Measurements from ENCODE around the gene PDSS2.
"Not testable (repeated sequence)": the region's sequence is repeated elsewhere in the genome, so short reads cannot be mapped to it uniquely, and the experiment has no call there.

PDSS2 gene

GRCh38 chr6:107118540-107118939, 340.8 kb downstream of the PDSS2 start:
- not testable (repeated sequence) for DNase-seq (ENCODE audit: low read depth)

- no peak for DNase-seq (ENCODE audit: low read depth)
Observed at GRCh38 chr6:107116931-107117330, 342.4 kb downstream of the PDSS2 start.

- DNase-seq (ENCODE audit: low read depth) = no peak
Observed at GRCh38 chr6:107116328-107116892, 343.0 kb downstream of the PDSS2 start.

GRCh38 chr6:107115695-107116327, 343.6 kb downstream of the PDSS2 start:
- DNase-seq (ENCODE audit: low read depth) = peak; percentile 26

- peak; percentile 65 for DNase-seq (ENCODE audit: low read depth)
Observed at GRCh38 chr6:107114926-107115694, 344.3 kb downstream of the PDSS2 start, which contains the start of gene BEND3. Gene BEND3, minus strand, starts transcription at chr6:107115515. Its CDS starts 16,230 bp downstream, at chr6:107099285.

GRCh38 chr6:107114213-107114925, 345.0 kb downstream of the PDSS2 start:
- peak; percentile 56 for DNase-seq (ENCODE audit: low read depth)

GRCh38 chr6:107110200-107110599, 349.2 kb downstream of the PDSS2 start:
- DNase-seq (ENCODE audit: low read depth) = no peak

- no peak for DNase-seq (ENCODE audit: low read depth)
Observed at GRCh38 chr6:107108201-107108890, 351.0 kb downstream of the PDSS2 start.

- DNase-seq (ENCODE audit: low read depth) = no peak
Observed at GRCh38 chr6:107107791-107108190, 351.6 kb downstream of the PDSS2 start.

- no peak for DNase-seq (ENCODE audit: low read depth)
Observed at GRCh38 chr6:107106165-107106564, 353.2 kb downstream of the PDSS2 start.

- no peak for DNase-seq (ENCODE audit: low read depth)
Observed at GRCh38 chr6:107105511-107106116, 353.8 kb downstream of the PDSS2 start.

- DNase-seq (ENCODE audit: low read depth) = no peak
Observed at GRCh38 chr6:107103082-107103481, 356.3 kb downstream of the PDSS2 start.
